T-helper 2 cell treated with Interferon-gamma antibody and Interleukin-4, amounts not matched to agents 100 ng/mL and 5 ng/mL, for 36 hours (primary cell): ENCODE measurements around the gene ELAVL2. TPM values are rescaled to one million over a fixed set of nuclear protein-coding genes. Genes with fewer than 3 reads are reported as not detected.

Source experiments
- intact Hi-C: fragments of 100-400 bp; cut with micrococcal nuclease; formaldehyde crosslinking; loops from one replicate; pipeline ENCODE4 v1.15.1; 2023
- total RNA-seq: library from RNA; stranded (reverse); gene quantifications from 2 replicates; pipeline ENCODE4 v1.2.3, GENCODE V29; 2022

The ELAVL2 gene
- total RNA-seq, 1 donor from 2014 or later, result not detected

- intact Hi-C loops, result loop anchor here (10.0 kb wide), 1 partner anchor 1818 kb away; the partner anchor contains the start of gene CDKN2B
These were observed 3.5 kb downstream of the ELAVL2 start for GRCh38 chr9:23822261-23823169.

DNA sequence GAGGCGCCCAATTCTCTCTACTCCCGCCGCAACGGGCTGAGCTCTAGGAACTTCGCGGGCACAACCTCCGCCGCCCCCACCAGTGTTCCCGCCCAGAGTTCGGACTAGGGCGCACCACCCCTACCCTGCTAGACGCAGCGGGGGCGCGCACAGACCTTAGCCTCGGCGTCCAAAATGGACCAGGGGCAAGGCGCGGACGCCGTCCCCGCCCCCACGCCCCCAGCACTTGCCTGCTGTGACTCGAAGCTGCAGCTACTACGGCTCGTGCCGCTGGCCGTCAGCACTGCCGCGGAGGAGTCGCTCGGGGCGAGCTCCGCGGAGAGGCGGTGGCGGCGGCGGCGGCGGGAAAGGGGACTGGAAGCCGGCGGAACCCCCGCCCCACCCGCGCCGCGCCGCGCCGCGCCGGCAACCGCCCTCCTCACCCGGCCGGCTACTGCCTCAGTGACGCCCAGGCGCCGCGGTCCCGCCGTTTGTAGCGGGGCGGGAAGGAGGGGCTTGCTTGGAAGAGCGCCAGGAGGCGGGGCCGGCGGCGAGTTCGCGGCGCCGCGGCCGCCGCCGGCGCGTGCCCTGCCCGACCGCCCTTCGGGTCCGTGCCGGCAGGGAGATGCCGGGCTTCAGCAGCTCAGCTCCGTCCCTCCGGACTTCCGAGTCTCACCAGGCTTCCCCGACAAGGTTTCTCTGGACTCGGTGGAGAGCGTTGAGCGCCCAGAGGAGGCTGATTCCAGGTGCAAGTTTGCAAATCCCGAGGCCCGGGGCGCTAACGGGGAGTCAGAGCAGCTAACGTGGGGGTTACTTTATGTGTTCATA lies 4.5 kb downstream of the ELAVL2 start:
- intact Hi-C loops, result loop anchor here (10.0 kb wide), 1 partner anchor 1817 kb away; the partner anchor contains the start of gene CDKN2B

DNA sequence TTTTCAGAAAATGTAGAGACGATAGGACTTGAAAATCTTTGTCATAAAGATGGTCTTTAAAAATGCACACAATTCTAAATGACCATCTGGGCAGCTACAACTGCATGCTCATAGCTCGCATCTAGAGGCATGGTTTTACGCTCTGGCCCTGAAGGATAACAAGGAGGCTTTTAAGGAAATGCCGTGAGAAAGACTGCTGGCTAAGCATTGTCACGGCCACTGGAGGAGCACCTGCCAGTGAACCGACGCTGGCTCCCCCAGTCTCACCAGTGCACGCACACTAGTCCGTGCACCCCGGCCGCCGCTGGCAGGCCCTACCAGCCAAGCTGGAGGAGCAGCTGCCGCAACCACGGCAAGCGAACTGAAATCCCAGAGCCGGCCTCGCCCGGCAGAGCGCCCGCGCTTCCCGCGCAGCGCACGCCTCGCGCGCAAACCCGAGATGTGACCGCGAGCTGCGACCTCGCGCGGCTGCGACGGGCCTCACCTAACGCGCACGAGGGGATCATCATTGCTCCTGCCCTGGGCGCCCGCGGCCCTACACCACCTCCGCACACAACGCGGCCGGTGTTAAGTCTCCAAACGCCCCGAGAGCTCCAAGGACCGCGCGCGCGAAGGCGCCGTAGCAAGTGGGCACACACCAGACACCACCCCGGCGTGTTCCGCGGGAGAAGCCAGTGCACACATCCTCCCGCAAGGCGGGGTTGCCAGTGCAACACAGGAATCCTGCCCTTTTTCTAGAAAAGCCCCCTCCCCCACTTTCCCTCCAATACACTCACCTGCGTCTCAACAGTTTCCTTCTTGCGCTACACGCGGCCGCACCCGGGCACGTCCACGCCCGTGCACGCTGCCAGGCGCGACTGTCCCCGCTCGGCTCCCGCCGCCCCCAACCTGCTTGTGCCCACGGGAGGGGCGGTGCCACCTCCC lies 5.3 kb downstream of the ELAVL2 start:
- intact Hi-C loops, result loop anchor here (10.0 kb wide), 1 partner anchor 1816 kb away; the partner anchor contains the start of gene CDKN2B

DNA sequence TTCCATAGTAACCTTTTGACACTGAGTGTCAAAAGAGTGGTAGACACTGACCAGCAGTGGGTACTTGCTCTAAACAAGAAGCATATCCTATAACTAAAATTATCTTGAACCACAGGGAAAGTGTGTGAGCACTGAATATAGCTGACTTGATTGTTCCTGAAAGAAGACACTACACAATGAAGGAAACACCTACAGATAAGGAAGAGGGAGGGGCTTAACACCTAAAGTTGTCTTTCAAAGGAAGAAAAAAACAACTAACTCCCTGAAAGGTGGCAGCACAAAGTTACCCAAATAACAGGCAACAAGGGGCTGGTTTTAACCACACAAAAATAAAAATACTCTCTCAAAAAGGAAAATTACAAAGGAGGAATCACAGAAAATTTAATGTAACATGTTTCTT lies 6.6 kb downstream of the ELAVL2 start:
- intact Hi-C loops, result no loop called here

DNA sequence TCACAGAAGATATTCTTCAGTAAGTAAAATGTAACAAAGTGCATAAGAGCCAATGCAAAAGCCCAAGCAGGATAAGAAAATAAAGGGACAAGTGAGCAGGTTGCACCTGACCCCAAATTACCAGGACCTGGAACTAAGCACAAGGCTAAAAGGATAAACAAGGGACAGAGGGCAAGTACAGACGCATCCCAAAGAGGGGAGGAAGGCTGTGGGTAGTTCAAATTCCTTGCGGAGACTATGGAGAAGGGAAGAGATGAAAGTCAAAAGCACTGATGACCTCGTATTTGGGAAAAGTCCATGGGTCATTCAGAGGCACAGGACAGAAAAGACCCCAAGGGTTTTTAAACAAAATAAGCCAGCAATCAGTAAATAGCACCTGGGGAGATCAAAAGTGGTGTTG lies 11.8 kb downstream of the ELAVL2 start:
- intact Hi-C loops, result no loop called here

- intact Hi-C loops, result no loop called here
These were observed 13.4 kb downstream of the ELAVL2 start for GRCh38 chr9:23812673-23813072.

GRCh38 chr9:23811633-23812032 lies 14.4 kb downstream of the ELAVL2 start:
- intact Hi-C loops, result no loop called here

DNA sequence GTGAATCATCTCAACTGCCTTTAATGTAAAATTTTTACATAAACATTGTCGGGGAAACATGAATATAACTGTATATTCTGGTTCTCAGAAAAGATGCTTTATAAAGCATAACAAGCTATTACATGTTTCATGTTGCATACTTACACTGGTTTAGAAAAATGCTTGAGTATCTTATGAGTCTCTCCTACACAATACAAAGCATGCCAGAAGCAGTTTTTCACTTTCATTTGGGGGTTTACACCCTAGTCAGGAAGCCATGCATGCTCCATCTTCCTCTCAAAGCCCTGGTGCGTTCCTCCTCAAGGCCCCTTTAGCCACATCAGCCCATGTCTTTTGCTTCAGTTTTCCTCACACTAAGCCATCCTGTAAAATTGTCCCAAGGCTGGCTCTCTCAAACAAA lies 22.8 kb downstream of the ELAVL2 start:
- intact Hi-C loops, result no loop called here

- intact Hi-C loops, result no loop called here
These were observed 24.5 kb downstream of the ELAVL2 start for GRCh38 chr9:23801523-23801922.

DNA sequence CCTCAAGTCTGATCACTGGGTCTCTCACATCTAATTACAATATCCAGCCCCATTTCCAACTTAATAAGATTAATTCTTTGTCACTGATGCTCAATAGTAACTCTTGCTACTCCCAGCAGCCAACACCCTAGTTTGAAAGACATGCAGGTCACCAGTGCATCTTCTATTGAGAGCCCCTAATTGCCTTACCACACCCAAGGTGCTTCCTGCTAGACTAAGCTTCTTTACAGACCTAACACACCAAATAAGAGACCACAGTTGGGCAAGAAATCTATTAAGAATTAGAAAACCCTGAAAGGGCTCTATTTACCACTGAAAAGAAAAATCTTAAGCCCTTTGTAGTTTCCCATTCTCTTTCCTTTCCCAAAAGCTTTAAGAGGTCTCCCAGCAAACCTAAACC lies 26.5 kb downstream of the ELAVL2 start:
- intact Hi-C loops, result no loop called here

GRCh38 chr9:23798325-23798724 lies 27.7 kb downstream of the ELAVL2 start:
- intact Hi-C loops, result no loop called here

DNA sequence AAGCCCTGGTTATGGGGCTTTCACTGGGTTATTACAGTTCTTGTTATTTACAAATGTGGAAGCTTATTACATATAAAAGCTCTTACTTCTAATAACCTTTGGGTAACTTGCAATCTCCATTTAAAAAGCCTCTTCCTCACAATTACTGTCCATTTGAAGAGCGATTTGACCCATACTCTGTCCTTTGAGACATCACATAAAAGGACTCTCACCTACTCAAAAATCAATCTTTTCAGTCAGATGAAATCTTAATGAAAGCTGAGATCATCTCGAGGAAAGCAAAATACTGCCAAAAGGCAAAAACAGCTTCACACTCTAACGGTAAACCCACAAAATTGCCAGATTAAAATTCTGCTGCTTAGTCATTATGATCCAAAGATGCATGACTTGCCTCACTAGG lies 29.8 kb downstream of the ELAVL2 start:
- intact Hi-C loops, result no loop called here

DNA sequence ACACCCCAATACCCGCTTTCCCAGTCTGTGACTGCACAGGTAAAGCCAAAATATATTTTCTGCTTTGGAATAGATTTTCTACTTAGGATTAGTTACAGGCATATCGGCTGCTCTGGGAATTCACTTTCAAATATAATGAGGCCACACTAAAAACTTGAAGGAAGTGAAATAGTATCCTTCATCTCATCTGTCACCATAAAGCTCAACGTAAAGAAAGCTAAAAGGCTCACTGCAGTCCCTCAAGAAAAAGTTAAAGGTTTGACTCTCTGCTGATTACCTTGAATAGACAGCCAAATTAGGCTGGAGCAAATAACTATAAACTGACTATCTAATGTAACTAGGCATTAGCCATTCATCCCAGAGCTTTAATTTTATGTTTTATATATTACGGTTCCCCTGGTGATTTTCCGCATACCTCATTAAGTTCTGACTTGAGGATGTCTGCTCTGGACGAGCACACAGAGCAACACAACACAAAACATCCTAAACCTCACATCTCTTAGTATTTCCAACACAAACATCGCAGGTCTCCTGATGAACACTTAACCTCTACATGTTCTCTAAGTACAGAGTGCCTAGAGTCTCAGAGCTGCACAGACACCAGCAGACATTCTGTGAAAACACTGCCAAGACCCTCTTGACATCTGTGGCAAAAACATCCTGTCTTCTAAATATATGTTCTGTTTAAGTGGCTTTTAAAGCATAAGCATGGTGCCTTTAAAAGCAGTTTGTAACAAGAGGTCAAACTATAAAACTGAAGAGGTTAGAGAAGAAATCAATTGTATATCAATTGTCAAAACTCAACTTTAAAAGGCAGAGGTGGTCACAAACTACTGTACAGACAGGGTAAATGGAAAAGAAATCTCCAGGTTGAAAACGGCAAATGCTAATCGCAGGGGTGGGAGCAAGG lies 35.4 kb downstream of the ELAVL2 start:
- intact Hi-C loops, result no loop called here

DNA sequence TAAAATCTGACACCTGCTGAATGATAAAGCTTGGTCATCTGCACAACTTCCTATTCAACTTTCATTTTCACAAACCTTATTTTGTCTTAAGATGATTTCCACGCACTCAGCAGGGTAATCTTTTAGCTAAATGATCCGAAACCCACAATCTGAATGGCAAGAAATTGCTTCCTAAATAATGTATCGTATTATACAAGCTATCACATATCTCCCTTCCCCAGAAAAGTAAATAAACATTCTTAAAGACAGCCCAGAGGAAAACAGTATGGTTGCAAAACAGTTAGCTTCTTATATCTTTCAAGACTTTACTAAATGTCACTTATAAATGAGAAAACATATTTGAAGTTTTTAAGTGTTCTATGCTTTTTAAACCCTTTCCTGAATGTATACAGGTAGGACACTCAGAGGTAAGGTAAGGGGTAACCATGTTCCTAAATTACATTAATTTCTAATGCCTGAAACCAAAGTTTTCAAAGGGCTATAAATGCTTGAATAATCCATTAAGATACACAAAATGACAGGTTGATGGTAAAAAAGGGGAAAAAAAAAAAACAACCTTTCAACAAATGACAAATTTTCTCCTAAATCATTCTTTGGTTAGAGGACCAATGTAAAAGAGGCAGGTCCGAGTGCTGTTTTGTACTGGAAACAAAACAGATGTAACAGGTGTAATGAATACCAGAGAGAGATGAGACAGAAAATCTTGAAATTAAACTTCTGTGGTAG lies 36.3 kb downstream of the ELAVL2 start:
- intact Hi-C loops, result no loop called here

DNA sequence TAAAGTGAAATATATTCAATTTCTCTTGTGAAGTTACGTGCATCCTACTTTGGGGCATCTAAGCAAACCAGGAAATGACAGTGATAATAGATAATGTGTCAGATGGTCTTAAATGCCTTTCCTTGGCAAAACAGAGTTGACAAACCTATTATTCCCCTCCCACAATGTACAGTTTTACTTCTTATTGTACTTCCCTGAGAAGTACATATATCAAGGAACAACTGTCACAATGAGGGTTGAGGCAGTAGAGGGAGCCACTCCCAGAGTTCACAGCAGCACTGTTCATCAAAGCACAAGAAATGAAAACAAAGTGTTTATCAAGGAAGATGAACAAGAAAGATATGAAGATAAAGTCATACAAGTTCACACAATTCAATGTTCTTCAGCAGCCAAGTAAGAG lies 41.1 kb downstream of the ELAVL2 start:
- intact Hi-C loops, result no loop called here

DNA sequence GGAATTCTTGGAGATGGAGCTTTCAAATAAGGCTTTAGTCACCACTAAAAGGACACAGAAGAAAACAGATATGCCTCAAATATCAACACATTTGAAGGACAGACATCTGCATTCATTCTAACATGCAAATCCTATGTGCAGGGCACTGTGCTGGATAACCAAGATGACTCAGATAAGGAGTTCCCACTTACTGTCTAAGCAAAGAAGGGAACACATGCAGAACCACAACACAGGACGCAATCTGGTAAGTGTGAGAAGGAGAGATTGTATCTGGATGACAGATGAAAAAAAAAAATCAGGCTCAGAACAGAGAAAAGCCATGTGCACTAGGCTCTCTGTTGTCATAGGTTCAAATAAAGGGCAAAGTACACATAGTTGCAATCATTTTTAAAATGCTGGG lies 42.5 kb downstream of the ELAVL2 start:
- intact Hi-C loops, result no loop called here

GRCh38 chr9:23779220-23779619 lies 46.8 kb downstream of the ELAVL2 start:
- intact Hi-C loops, result no loop called here

- intact Hi-C loops, result no loop called here
These were observed 48.7 kb downstream of the ELAVL2 start for GRCh38 chr9:23777328-23777727.

DNA sequence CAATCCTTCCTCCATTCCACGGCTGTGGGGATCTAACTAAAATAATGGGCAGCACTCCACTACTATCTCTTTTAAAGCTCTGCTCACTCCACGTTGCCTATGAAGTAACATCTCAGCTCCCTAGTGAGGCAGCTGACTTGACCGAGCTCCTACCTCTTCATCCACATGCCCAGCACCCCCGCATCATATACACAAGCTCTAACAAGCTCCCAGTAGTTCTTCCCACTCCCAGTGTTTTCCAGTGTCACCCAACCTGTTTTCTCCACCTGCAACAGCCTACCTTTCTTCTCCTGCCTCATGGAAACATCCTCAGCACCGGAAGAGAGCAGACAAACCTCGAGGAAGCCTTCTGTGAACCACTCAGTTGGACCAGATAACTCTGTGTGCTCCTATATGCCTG lies 50.5 kb downstream of the ELAVL2 start:
- intact Hi-C loops, result no loop called here
